ENCODE results near the gene RANBP10. TPM values are rescaled to one million over a fixed set of nuclear protein-coding genes. Genes with fewer than 3 reads are reported as not detected.
"Not testable (repeated sequence)": the region's sequence is repeated elsewhere in the genome, so short reads cannot be mapped to it uniquely, and the experiment has no call there.

RANBP10 gene
- total and polyA plus RNA-seq, 2 donors (not counting 3 experiments of a cell fraction or from before 2014, with no cell fraction given), result 25.6 to 28.8 TPM

DNA sequence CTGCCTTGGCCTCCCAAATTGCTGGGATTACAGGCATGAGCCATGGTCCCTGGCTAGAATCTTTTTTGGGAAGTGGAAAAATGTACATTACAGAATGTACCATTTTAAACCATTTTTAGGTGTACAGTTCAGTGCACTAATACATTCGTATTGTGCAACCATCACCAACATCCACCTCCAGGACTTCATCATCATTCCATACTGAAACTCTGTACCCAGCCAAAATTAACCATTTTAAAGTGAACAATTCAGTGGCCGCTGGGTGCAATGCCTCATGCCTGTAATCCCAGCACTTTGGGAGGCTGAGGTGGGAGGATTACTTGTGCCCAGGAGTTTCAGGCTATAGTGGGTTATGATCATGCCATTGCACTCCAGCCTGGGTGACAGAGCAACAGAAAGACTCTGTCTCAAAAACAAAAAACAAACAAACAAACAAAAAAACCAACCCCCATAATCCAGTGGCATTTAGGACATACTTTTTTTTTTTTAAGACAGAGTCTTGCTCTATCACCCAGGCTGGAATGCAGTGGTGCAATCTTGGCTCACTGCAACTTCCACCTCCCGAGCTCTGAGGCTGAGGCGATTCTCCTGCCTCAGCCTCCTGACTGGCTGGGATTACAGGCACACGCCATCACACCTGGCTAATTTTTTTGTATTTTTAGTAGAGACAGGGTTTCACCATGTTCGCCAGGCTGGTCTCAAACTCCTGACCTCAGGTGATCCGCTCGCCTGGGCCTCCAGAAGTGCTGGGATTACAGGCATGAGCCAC lies 112.7 kb downstream of the RANBP10 start:
- POLR2A ChIA-PET, result not testable (repeated sequence)

DNA sequence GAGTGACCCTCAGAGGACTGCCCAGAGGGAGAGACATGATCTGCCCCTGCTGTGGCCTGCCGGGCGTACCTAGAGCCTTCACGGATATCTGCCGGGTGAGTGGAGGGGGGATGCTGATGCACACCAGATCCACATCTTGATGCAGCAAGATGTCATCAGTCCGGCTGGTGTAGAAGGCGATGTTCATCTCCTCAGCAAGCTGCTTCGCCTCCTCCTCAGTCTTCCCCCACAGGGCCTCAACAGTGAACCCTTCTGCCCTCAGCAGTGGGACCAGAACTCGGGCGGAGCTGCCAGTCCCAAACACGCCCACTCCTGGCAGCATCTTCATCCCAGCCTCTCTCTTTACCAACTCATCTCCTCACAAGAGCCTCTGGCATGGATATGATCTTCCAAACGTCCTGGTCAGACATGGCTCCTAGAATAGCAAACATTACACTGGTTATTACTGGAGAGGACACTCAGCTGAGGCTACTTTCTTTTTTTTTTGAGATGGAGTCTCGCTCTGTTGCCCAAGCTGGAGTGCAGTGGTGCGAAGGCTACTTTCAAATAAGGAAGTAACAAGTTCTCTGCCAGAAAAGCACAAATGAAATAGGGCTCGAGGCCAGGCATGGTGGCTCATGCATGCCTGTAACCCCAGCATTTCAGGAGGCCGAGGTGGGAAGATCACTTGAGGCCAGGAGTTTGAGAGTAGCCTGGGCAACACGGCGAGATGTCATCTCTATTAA lies 120.8 kb downstream of the RANBP10 start:
- Histone ChIP-seq H3K9me3 (replicated peaks; ENCODE audit: control insufficient read depth, insufficient read depth, low read length) (no peaks in the 10 kb centered on the region), H3K27me3 (ENCODE audit: control insufficient read depth in 2 of 2, insufficient read depth in 2 of 2, low read length in 2 of 2) (no peaks in the 10 kb centered on the region), H3K9ac (replicated peaks; ENCODE audit: extremely low read depth, insufficient read depth, low read length) (no peak overlapping the region), H2AFZ (ENCODE audit: low read depth, low read length) (no peak overlapping the region), H3K27ac (ENCODE audit: insufficient read depth, low read depth, low read length) (no peak overlapping the region), H3K79me2 (ENCODE audit: control insufficient read depth, insufficient read depth, low read length) (peaks cover 13% of the 10 kb centered on the region), H3K4me1 (ENCODE audit: control insufficient read depth, extremely low read depth, insufficient read depth, low read length) (peaks cover 9% of the 10 kb centered on the region), H3K4me2 (ENCODE audit: insufficient read depth, low read length) (no peak overlapping the region), H4K20me1 (replicated peaks; ENCODE audit: control insufficient read depth, extremely low read depth, insufficient read depth, low read length) (peaks cover 5% of the 10 kb centered on the region), H3K9me1 (replicated peaks; ENCODE audit: control insufficient read depth, extremely low read depth, insufficient read depth, low read length) (no peaks in the 10 kb centered on the region), H3K36me3 (ENCODE audit: control insufficient read depth in 2 of 2, extremely low read depth in 1 of 2, insufficient read depth in 2 of 2, low read length in 2 of 2) (peaks cover 4 to 18% of the 10 kb centered on the region in 2 experiments), H3K4me3 (replicated peaks in 1 of 3; ENCODE audit: insufficient read depth in 1 of 3, low read depth in 1 of 3, low read length in 3 of 3) (no peak overlapping the region)
- DNase-seq (ENCODE audit: low read depth, low spot score) (no peak), FAIRE-seq (no peak)
- no peak for TF ChIP-seq MYC (IDR thresholded peaks at IDR 0.05; ENCODE audit: low read depth, low read length)
- no peak for TF ChIP-seq EZH2 (IDR thresholded peaks at IDR 0.05; ENCODE audit: borderline replicate concordance, low read depth, low read length, severe bottlenecking)
- TF ChIP-seq, protein P1, sequence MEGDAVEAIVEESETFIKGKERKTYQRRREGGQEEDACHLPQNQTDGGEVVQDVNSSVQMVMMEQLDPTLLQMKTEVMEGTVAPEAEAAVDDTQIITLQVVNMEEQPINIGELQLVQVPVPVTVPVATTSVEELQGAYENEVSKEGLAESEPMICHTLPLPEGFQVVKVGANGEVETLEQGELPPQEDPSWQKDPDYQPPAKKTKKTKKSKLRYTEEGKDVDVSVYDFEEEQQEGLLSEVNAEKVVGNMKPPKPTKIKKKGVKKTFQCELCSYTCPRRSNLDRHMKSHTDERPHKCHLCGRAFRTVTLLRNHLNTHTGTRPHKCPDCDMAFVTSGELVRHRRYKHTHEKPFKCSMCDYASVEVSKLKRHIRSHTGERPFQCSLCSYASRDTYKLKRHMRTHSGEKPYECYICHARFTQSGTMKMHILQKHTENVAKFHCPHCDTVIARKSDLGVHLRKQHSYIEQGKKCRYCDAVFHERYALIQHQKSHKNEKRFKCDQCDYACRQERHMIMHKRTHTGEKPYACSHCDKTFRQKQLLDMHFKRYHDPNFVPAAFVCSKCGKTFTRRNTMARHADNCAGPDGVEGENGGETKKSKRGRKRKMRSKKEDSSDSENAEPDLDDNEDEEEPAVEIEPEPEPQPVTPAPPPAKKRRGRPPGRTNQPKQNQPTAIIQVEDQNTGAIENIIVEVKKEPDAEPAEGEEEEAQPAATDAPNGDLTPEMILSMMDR (IDR thresholded peaks at IDR 0.05; ENCODE audit: extremely low read depth in 1 of 2, insufficient read depth in 1 of 2, low read depth in 1 of 2, low read length in 2 of 2), result no peak
- TF ChIP-seq, protein P2, sequence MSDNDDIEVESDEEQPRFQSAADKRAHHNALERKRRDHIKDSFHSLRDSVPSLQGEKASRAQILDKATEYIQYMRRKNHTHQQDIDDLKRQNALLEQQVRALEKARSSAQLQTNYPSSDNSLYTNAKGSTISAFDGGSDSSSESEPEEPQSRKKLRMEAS (IDR thresholded peaks at IDR 0.05; ENCODE audit: insufficient read depth, insufficient read length), result no peak
- TF ChIP-seq POLR2A (IDR thresholded peaks at IDR 0.05; ENCODE audit: low read depth, low read length), result no peak
- TF ChIP-seq GATA2 (IDR thresholded peaks at IDR 0.05; ENCODE audit: insufficient read depth, insufficient read length, low read depth, low read length), result no peak
- no peak for TF ChIP-seq JUN (IDR thresholded peaks at IDR 0.05; ENCODE audit: borderline replicate concordance, insufficient read depth, insufficient read length, low read depth)
- TF ChIP-seq FOS (IDR thresholded peaks at IDR 0.05; ENCODE audit: borderline replicate concordance, insufficient read depth, low read length), result no peak
- TF ChIP-seq POLR2AphosphoS5 (IDR thresholded peaks at IDR 0.05; ENCODE audit: insufficient read depth, low read depth, low read length), result no peak
- intact Hi-C loops (cut with micrococcal nuclease), result no loop called here
- dilution Hi-C loops (cut with MboI; ENCODE audit: extremely low pct_ligation_motif_present, low sequenced_read_pairs), result loop anchor here (25.0 kb wide), 1 partner anchor 227 kb away; no protein-coding TSS in a partner anchor
- ChIA-PET CTCF (no interaction called here), POLR2A (no interaction called here)
- no TSS peak for BruUV-seq (replicated peaks)

More for the DNA sequence above, 112.7 kb downstream of the RANBP10 start:
- H3K27ac ChIP-seq (ENCODE audit: insufficient read depth, low read depth, low read length); H3K4me1 ChIP-seq (ENCODE audit: control insufficient read depth, extremely low read depth, insufficient read depth, low read length); H3K36me3 ChIP-seq (ENCODE audit: control insufficient read depth in 2 of 2, extremely low read depth in 1 of 2, insufficient read depth in 2 of 2, low read length in 2 of 2); DNase-seq (ENCODE audit: low read depth, low spot score); H3K9me1 ChIP-seq (replicated peaks; ENCODE audit: control insufficient read depth, extremely low read depth, insufficient read depth, low read length); H3K27me3 ChIP-seq (ENCODE audit: control insufficient read depth in 2 of 2, insufficient read depth in 2 of 2, low read length in 2 of 2); intact Hi-C loops (cut with micrococcal nuclease); H3K9ac ChIP-seq (replicated peaks; ENCODE audit: extremely low read depth, insufficient read depth, low read length); H4K20me1 ChIP-seq (replicated peaks; ENCODE audit: control insufficient read depth, extremely low read depth, insufficient read depth, low read length); H3K4me2 ChIP-seq (ENCODE audit: insufficient read depth, low read length); FAIRE-seq; H2AFZ ChIP-seq (ENCODE audit: low read depth, low read length); H3K4me3 ChIP-seq (replicated peaks in 1 of 3; ENCODE audit: insufficient read depth in 1 of 3, low read depth in 1 of 3, low read length in 3 of 3); BruUV-seq (replicated peaks); H3K9me3 ChIP-seq (replicated peaks; ENCODE audit: control insufficient read depth, insufficient read depth, low read length): not testable (repeated sequence)
- CTCF ChIA-PET, result interaction anchor here (0.7 kb wide), 1 partner anchor 20 kb away, joined by 4 read pairs; no protein-coding TSS in a partner anchor
- dilution Hi-C loops (cut with MboI; ENCODE audit: extremely low pct_ligation_motif_present, low sequenced_read_pairs), result loop anchor here (25.0 kb wide), 1 partner anchor 219 kb away; no protein-coding TSS in a partner anchor
- H3K79me2 ChIP-seq (ENCODE audit: control insufficient read depth, insufficient read depth, low read length), result peaks cover 36% of the 10 kb centered on the region

Measured in endothelial cell of umbilical vein (primary cell).